RWPE2 (cell line): ENCODE measurements around the gene BCL7A.

Experiments
- ATAC-seq: fragments of 200-7000 bp; cut with Tn5 transposase; 3 replicates; pipeline ENCODE4 v1.9.1; 2021; ENCODE audit warnings: low read depth
- DNase-seq: peaks from one replicate; pipeline ENCODE4 v3.0.0-alpha.2; 2020; ENCODE audit warnings: low spot score
- H3K27ac ChIP-seq: fragments of 450-650 bp; 2 replicates; pipeline ENCODE4 v1.5.1; 2017; ENCODE audit warnings: mild to moderate bottlenecking; ENCODE audit not compliant: poor library complexity, severe bottlenecking
- H3K27me3 ChIP-seq: fragments of 250-450 bp; sonication (Bioruptor Pico); 2 replicates; pipeline ENCODE4 v1.5.1; 2021; ENCODE audit warnings: mild to moderate bottlenecking, moderate library complexity; ENCODE audit not compliant: insufficient read depth, poor library complexity, severe bottlenecking
- H3K36me3 ChIP-seq: fragments of 250-450 bp; sonication (Bioruptor Pico); 2 replicates; pipeline ENCODE4 v1.5.1; 2020; ENCODE audit warnings: low read depth, mild to moderate bottlenecking, moderate library complexity
- H3K4me1 ChIP-seq: fragments of 250-450 bp; sonication (Bioruptor Pico); 2 replicates; pipeline ENCODE4 v1.5.1; 2021; ENCODE audit warnings: mild to moderate bottlenecking, moderate library complexity; ENCODE audit not compliant: insufficient read depth, poor library complexity, severe bottlenecking
- H3K4me3 ChIP-seq: fragments of 250-450 bp; sonication (Bioruptor Pico); 2 replicates; pipeline ENCODE4 v1.5.1; 2021; ENCODE audit warnings: mild to moderate bottlenecking, moderate library complexity; ENCODE audit not compliant: severe bottlenecking
- H3K9me3 ChIP-seq: fragments of 250-450 bp; sonication (Bioruptor Pico); 2 replicates; pipeline ENCODE4 v1.5.1; 2021; ENCODE audit warnings: mild to moderate bottlenecking, moderate library complexity; ENCODE audit not compliant: severe bottlenecking
- TF ChIP-seq, protein P1 (sequence below): fragments of 450-650 bp; IDR thresholded peaks from one replicate; pipeline ENCODE4 v1.5.1; 2017; ENCODE audit warnings: mild to moderate bottlenecking, moderate library complexity; ENCODE audit not compliant: poor library complexity, severe bottlenecking

Gene BCL7A

DNA sequence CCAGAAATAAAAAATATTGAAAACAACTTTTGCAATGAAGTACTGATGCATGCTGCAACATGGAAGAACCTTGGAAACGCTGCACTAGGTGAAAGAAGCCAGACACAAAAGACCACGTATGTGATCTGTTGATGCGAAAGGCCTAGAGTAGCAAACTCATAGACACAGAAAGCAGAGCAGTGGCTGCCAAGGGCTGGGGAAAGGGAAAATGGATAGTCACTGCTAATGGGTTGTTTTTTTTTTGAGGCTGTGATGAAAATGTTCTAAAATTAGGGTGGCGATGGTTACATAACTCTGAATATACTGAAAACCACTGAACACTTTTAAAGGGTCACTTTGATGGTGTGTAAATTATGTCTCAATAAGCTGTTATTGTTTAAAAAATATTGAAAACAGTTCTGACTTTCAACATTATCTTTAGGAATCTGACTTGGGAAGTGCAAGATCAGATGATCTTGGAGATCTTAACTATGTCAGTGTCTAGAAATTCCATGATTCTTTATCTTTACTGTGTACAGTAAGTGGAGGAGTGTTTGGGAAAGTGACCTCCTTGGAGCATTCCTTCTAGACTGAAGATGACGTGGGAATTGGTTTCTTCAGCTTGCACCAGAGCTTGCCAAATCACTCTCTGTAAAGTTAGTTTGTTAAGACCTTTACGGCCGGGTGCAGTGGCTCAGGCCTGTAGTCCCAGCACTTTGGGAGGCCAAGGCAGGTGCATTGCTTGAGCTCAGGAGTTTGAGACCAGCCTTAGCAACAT is 69.3 kb downstream of the BCL7A start:
- Histone ChIP-seq H3K9me3 (no peaks in the 10 kb centered on the region), H3K27me3 (no peaks in the 10 kb centered on the region), H3K36me3 (peaks cover 26% of the 10 kb centered on the region), H3K4me1 (peaks cover 9% of the 10 kb centered on the region), H3K27ac (peak overlapping the region; percentile 91), H3K4me3 (no peak overlapping the region)
- DNase-seq (no peak), ATAC-seq (no peak)
- TF ChIP-seq, protein P1, sequence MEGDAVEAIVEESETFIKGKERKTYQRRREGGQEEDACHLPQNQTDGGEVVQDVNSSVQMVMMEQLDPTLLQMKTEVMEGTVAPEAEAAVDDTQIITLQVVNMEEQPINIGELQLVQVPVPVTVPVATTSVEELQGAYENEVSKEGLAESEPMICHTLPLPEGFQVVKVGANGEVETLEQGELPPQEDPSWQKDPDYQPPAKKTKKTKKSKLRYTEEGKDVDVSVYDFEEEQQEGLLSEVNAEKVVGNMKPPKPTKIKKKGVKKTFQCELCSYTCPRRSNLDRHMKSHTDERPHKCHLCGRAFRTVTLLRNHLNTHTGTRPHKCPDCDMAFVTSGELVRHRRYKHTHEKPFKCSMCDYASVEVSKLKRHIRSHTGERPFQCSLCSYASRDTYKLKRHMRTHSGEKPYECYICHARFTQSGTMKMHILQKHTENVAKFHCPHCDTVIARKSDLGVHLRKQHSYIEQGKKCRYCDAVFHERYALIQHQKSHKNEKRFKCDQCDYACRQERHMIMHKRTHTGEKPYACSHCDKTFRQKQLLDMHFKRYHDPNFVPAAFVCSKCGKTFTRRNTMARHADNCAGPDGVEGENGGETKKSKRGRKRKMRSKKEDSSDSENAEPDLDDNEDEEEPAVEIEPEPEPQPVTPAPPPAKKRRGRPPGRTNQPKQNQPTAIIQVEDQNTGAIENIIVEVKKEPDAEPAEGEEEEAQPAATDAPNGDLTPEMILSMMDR: no peak

DNA sequence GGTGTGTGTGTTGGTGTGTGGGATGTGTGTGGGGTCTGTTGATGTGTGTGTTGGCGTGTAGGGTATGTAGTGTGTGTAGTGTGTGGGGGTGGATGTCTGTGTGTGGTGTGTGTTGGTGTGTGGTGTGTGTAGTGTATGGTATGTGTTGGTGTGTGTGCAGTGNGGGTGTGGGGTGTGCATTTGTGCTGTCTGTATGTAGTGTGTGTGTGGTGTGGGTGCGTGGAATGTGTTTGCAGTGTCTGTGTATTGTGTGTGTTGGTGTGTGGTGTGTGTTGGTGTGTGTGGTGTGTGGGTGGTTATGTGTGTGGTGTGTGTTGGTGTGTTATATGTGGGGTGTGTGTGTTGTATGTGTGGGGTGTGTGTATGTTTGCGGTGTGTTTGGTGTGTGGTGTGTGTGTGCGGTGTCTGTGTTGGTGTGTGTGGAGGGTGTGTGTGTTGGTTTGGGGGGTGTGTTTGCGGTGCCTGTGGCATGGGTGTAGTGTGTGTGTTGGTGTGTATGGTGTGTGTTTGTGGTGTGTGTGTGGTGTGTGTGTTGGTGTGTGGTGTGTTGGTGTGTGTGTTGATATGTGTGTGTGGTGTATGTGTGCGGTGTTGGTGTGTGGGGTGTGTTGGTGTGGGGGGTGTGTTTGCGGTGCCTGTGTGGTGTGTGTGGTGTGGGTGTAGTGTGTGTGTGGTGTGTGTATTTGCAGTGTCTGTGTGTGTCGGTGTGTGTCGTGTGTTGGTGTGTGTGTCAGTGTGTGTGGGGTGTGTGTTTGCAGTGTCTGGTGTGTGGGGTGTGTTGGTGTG is 71.6 kb downstream of the BCL7A start:
- TF ChIP-seq, protein P1: no peak
- DNase-seq: no peak
- Histone ChIP-seq H3K27ac (peak overlapping the region; percentile 91), H3K9me3 (no peaks in the 10 kb centered on the region), H3K36me3 (peaks cover 17% of the 10 kb centered on the region; the same call in 1 of the 2 replicates), H3K4me3 (no peak overlapping the region), H3K27me3 (no peaks in the 10 kb centered on the region), H3K4me1 (peaks cover 27% of the 10 kb centered on the region)
- no peak for ATAC-seq

DNA sequence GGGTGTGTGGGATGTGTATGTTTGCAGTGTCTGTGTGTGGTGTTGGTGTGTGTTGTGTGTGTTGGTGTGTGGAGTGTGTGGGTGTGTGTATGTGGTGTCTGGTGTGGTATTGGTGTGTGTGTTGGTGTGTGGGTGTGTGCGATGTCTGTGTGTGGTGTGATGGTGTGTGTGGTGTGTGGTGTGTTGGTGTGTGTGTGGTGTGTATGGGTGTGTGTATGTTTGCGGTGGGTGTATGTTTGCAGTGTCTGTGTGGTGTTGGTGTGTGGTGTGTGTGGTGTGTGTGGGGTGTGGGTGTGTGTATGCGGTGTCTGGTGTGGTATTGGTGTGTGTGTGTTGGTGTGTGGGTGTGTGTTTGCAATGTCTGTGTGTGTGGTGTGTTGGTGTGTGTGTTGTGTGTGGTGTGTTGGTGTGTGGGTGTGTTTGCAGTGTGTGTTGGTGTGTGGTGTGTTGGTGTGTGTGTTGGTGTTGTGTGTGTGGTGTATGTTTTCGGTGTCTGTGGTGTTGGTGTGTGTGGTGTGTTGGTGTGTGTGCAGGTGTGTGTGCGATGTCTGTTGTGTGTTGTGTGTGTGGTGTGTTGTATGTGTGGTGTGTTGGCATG is 72.6 kb downstream of the BCL7A start:
- H3K36me3 ChIP-seq: peaks cover 17% of the 10 kb centered on the region; the same call in 1 of the 2 replicates
- no peaks in the 10 kb centered on the region for H3K9me3 ChIP-seq
- DNase-seq (no peak), ATAC-seq (no peak)
- peaks cover 33% of the 10 kb centered on the region for H3K4me1 ChIP-seq
- H3K27ac ChIP-seq: peak overlapping the region; percentile 91
- TF ChIP-seq, protein P1: no peak
- H3K4me3 ChIP-seq: no peak overlapping the region
- H3K27me3 ChIP-seq: no peaks in the 10 kb centered on the region

DNA sequence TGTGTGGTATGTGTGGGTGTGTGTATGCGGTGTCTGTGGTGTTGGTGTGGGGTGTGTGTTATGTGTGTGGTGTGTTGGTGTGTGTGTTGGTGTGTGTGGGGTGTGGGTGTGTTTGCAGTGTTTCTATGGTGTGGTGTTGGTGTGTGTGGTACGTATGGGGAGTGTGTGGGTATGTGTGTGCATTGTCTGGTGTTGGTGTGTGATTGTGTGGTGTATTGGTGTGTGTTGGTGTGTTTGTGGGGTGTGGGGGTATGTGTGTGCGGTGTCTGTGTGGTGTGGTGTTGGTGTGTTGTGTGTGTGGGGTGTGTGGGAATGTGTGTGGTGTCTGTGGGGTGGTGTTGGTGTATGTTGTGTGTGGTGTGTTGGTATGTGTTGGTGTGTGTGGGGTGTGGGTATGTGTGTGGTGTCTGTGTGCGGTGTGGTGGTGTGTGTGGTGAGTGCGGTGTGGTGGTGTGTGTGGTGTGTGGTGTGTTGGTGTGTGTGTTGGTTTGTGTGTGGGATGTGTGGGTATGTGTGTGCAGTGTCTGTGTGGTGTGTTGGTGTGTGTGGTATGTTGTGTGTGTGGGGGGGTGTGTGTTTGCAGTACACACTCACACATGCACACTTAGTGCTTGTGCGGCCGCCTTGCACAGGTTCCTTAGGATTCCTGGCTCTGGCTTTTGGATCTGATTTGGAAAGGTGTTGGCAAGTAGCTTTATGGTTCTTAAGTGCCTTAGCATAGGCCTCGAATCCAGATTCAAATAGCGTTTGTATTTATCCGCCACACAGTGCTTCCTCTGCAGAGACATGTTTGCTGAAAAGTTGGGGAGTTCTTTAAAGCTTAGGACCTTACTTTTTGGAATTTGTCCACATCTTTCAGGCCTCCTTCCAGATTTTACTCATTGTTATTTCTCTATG is 73.3 kb downstream of the BCL7A start:
- DNase-seq (no peak), ATAC-seq (peak; percentile 19; the same call in 1 of the 3 replicates)
- H3K9me3 ChIP-seq: no peaks in the 10 kb centered on the region
- H3K4me3 ChIP-seq: no peak overlapping the region
- peaks cover 11% of the 10 kb centered on the region; the same call in 1 of the 2 replicates for H3K36me3 ChIP-seq
- peak overlapping the region; percentile 91 for H3K27ac ChIP-seq
- H3K27me3 ChIP-seq: no peaks in the 10 kb centered on the region
- TF ChIP-seq, protein P1: no peak
- H3K4me1 ChIP-seq: peaks cover 32% of the 10 kb centered on the region
